Mesothelial cell of epicardium (in vitro differentiated cells): Measurements from ENCODE around the gene GRIPAP1. TPM values are rescaled to one million over a fixed set of nuclear protein-coding genes. Genes with fewer than 3 reads are reported as not detected.

Source experiments
- DNase-seq, 2 experiments: peaks; one replicate each; pipeline ENCODE4 v3.0.0; 2021; ENCODE audit warnings: low spot score in 2 of 2; ENCODE audit not compliant: unreplicated experiment in 2 of 2
- H3K27ac Mint-ChIP-seq: 2 replicates; pipeline ENCODE4 v1.8.0; 2021; ENCODE audit warnings: mixed read lengths
- H3K27me3 Mint-ChIP-seq: 2 replicates; pipeline ENCODE4 v1.8.0; 2021; ENCODE audit warnings: low read depth, mixed read lengths
- H3K36me3 Mint-ChIP-seq: 2 replicates; pipeline ENCODE4 v1.8.0; 2021; ENCODE audit warnings: mixed read lengths
- H3K4me1 Mint-ChIP-seq: 2 replicates; pipeline ENCODE4 v1.8.0; 2021; ENCODE audit warnings: mixed read lengths
- H3K4me3 Mint-ChIP-seq: 2 replicates; pipeline ENCODE4 v1.8.0; 2021; ENCODE audit warnings: mild to moderate bottlenecking, moderate library complexity, mixed read lengths
- H3K9me3 Mint-ChIP-seq: 2 replicates; pipeline ENCODE4 v1.8.0; 2021; ENCODE audit warnings: mixed read lengths
- CTCF ChIP-seq: fragments of 200-600 bp; sonication (generic); IDR thresholded peaks from one replicate; pipeline ENCODE4 v1.5.0; 2021; ENCODE audit warnings: antibody characterized with exemption; ENCODE audit not compliant: unreplicated experiment
- total RNA-seq: library from RNA; stranded (reverse); gene quantifications from 3 replicates; pipeline ENCODE4 v1.2.1, GENCODE V29; 2021

GRIPAP1 gene
- total RNA-seq, 1 donor from 2014 or later, result 69.7 TPM

GRCh38 chrX:48924270-48924669 is 77.8 kb downstream of the GRIPAP1 start:
- Mint-ChIP-seq H3K27me3 (no peaks in the 10 kb centered on the region), H3K36me3 (peaks cover 15% of the 10 kb centered on the region), H3K27ac (no peak overlapping the region), H3K9me3 (peaks cover 6% of the 10 kb centered on the region), H3K4me3 (no peak overlapping the region), H3K4me1 (peaks cover 7% of the 10 kb centered on the region)
- no peak for TF ChIP-seq CTCF
- DNase-seq, result no peak

- peaks cover 6% of the 10 kb centered on the region for H3K9me3 Mint-ChIP-seq
These were observed 78.3 kb downstream of the GRIPAP1 start for GRCh38 chrX:48923771-48924170.

More at GRCh38 chrX:48923771-48924170, 78.3 kb downstream of the GRIPAP1 start:
- Mint-ChIP-seq H3K4me3 (no peak overlapping the region), H3K27me3 (no peaks in the 10 kb centered on the region), H3K27ac (no peak overlapping the region), H3K36me3 (peaks cover 15% of the 10 kb centered on the region), H3K4me1 (peaks cover 7% of the 10 kb centered on the region)
- DNase-seq, result no peak
- TF ChIP-seq CTCF, result no peak

Other genes with a start within 250 kb of the GRIPAP1 start
- not detected in 3 replicates for gene GLOD5, start 240.5 kb downstream of the GRIPAP1 start, total RNA-seq
- not detected in 3 replicates for gene GATA1, start 215.7 kb downstream of the GRIPAP1 start, total RNA-seq
- gene HDAC6, start 200.2 kb downstream of the GRIPAP1 start, total RNA-seq, result 196 to 205 TPM (median 200 TPM) in 3 replicates
- 0.33 to 0.63 TPM (median 0.54 TPM) in 3 replicates for gene ERAS, start 175.8 kb downstream of the GRIPAP1 start, total RNA-seq
- 41.6 to 46.9 TPM (median 42.8 TPM) in 3 replicates for gene PCSK1N, start 166.7 kb downstream of the GRIPAP1 start, total RNA-seq
- 64.7 to 68.2 TPM (median 67.6 TPM) in 3 replicates for gene TIMM17B, start 104.5 kb downstream of the GRIPAP1 start, total RNA-seq
- 62.2 to 64.9 TPM (median 64.3 TPM) in 3 replicates for gene PQBP1, start 104.3 kb downstream of the GRIPAP1 start, total RNA-seq
- gene SLC35A2, start 90.6 kb downstream of the GRIPAP1 start, total RNA-seq, result 42.2 to 45.9 TPM (median 43.8 TPM) in 3 replicates
- 9.3 to 10.3 TPM (median 9.7 TPM) in 3 replicates for gene PIM2, start 83.2 kb downstream of the GRIPAP1 start, total RNA-seq
- gene OTUD5, start 44.7 kb downstream of the GRIPAP1 start, total RNA-seq, result 64.4 to 66.0 TPM (median 64.5 TPM) in 3 replicates
- gene KCND1, start 30.4 kb downstream of the GRIPAP1 start, total RNA-seq, result 5.1 to 6.1 TPM (median 5.6 TPM) in 3 replicates
- 52.5 to 54.2 TPM (median 53.2 TPM) in 3 replicates for gene TFE3, start 41.1 kb upstream of the GRIPAP1 start, total RNA-seq
- gene CCDC120, start 56.7 kb upstream of the GRIPAP1 start, total RNA-seq, result 33.5 to 35.1 TPM (median 33.7 TPM) in 3 replicates
- 30.5 to 32.0 TPM (median 31.7 TPM) in 3 replicates for gene PRAF2, start 71.7 kb upstream of the GRIPAP1 start, total RNA-seq
- gene WDR45, start 77.6 kb upstream of the GRIPAP1 start, total RNA-seq, result 48.6 to 59.9 TPM (median 53.2 TPM) in 3 replicates
- gene GPKOW, start 121.5 kb upstream of the GRIPAP1 start, total RNA-seq, result 16.4 to 18.2 TPM (median 17.2 TPM) in 3 replicates
- gene MAGIX, start 160.5 kb upstream of the GRIPAP1 start, total RNA-seq, result 6.3 to 7.1 TPM (median 6.4 TPM) in 3 replicates
- gene PLP2, start 169.6 kb upstream of the GRIPAP1 start, total RNA-seq, result 37.5 to 38.1 TPM (median 37.8 TPM) in 3 replicates
- gene PRICKLE3, start 184.1 kb upstream of the GRIPAP1 start, total RNA-seq, result 11.9 to 13.5 TPM (median 13.4 TPM) in 3 replicates
- gene SYP, start 197.9 kb upstream of the GRIPAP1 start, total RNA-seq, result 0.27 to 0.33 TPM (median 0.32 TPM) in 3 replicates
- gene CACNA1F, start 231.1 kb upstream of the GRIPAP1 start, total RNA-seq, result 0.32 to 0.75 TPM (median 0.47 TPM) in 3 replicates
- gene CCDC22, start 233.2 kb upstream of the GRIPAP1 start, total RNA-seq, result 15.4 to 17.5 TPM (median 15.7 TPM) in 3 replicates